ENCODE measurements around the gene GPR27.

GPR27 gene

DNA sequence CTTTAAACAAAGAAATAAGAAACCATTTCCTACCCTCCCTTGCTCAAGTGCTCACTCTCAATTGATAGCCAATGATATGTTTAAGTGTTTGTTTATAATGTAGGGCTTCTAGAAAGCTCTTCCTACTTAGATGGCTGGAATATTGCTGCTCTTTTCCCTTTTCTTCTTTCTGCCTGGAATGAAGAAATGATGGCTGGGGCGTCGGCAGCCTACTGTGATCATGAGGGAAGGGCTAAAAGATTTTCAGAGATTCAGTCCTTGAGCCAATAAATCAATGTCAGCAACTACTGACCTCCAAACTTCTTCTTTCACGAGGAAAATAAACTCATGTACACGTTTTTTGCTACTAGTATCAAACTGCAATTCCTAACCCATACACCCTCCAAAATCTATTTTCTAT lies 2.1 kb upstream of the GPR27 start:
- Histone ChIP-seq H3K79me1 (ENCODE audit: low read length) (no peaks in the 10 kb centered on the region), H3K4ac (ENCODE audit: low read depth, low read length) (no peak overlapping the region), H3K4me2 (ENCODE audit: low read length) (no peak overlapping the region), H3K4me3 (ENCODE audit: low read depth, low read length) (no peak overlapping the region), H3K14ac (ENCODE audit: low read length) (no peak overlapping the region), H3K4me1 (ENCODE audit: control insufficient read depth in 1 of 2, insufficient read depth in 2 of 2, low read length in 2 of 2) (peaks cover 0 to 7% of the 10 kb centered on the region in 2 experiments), H3K36me3 (ENCODE audit: control insufficient read depth in 1 of 2, insufficient read depth in 2 of 2, low read length in 2 of 2) (no peaks in the 10 kb centered on the region), H2BK120ac (ENCODE audit: insufficient read depth, low read length, poor library complexity) (no peak overlapping the region), H2AK5ac (ENCODE audit: low read length) (no peak overlapping the region), H3K27ac (ENCODE audit: low read depth, low read length) (no peak overlapping the region), H4K8ac (ENCODE audit: low read depth, low read length) (no peak overlapping the region), H3K18ac (ENCODE audit: low read length) (no peak overlapping the region), H4K12ac (ENCODE audit: low read depth, low read length) (no peak overlapping the region), H2BK12ac (ENCODE audit: low read length) (no peak overlapping the region), H3K27me3 (ENCODE audit: insufficient read depth, low read length) (peaks cover 37% of the 10 kb centered on the region), H3K9me3 (ENCODE audit: insufficient read depth, low read depth, low read length) (peaks cover 6% of the 10 kb centered on the region), H3K79me2 (ENCODE audit: control insufficient read depth, insufficient read depth, low read length, poor library complexity) (no peaks in the 10 kb centered on the region), H3K9ac (ENCODE audit: low read length) (no peak overlapping the region), H3K23ac (ENCODE audit: low read length) (no peak overlapping the region), H2AFZ (ENCODE audit: insufficient read depth, low read length, poor library complexity) (no peak overlapping the region), H4K91ac (ENCODE audit: low read depth, low read length) (no peak overlapping the region), H2BK5ac (ENCODE audit: low read depth, low read length, poor library complexity) (no peak overlapping the region)
- DNase-seq: no peak
- WGBS (ENCODE audit: extremely low coverage, insufficient coverage, insufficient read length): 100% methylated on average over 1 of the region's 4 CpGs

DNA sequence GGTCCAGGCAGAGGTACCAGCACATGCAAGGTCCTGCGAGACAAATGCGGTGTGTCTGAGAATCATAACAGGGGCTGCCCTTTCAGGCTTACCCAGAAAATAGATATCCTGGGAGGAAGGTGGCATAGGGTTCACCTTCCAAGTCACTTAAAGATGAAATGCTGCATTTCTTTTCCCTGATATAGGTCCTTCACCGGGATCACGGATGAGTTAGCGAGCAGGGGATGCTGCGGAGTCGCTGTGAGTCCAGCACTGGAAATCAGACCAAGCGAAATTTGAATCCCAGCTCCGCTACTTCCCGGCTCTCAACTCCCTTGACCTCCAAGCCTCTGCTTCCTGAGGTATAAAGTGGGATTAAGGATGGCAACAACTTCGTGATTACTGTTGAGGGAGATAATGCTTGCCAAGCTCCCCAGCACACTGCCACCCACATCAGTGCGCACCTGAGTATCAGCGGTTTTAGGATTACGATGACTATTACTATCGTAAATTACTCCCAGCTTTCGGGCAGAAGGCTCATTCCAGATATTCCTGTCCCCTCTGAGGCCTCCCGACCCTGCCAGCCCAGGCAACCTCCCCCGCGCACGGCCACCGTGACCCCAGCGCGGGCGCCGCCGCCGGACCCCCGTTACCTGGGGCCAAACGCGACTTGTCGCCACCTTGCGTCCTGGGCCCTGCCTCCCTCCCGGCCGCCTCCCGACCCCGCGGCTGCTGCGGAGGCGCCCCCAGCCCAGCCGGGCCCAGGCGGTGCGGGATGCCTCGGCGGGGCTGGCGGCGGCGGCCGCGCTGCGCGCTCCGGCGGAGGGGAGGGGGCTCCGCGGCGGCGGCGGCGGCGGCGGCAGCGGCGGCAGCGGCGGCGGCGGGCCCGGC lies 589 bp upstream of the GPR27 start:
- no peak overlapping the region for H3K18ac ChIP-seq (ENCODE audit: low read length)
- H3K4me2 ChIP-seq (ENCODE audit: low read length): peak overlapping the region; percentile 98
- no peaks in the 10 kb centered on the region for H3K36me3 ChIP-seq (ENCODE audit: control insufficient read depth in 1 of 2, insufficient read depth in 2 of 2, low read length in 2 of 2)
- H4K91ac ChIP-seq (ENCODE audit: low read depth, low read length): no peak overlapping the region
- no peak for DNase-seq
- peaks cover 40% of the 10 kb centered on the region for H3K27me3 ChIP-seq (ENCODE audit: insufficient read depth, low read length)
- no peaks in the 10 kb centered on the region for H3K79me1 ChIP-seq (ENCODE audit: low read length)
- no peak overlapping the region for H4K8ac ChIP-seq (ENCODE audit: low read depth, low read length)
- no peaks in the 10 kb centered on the region for H3K79me2 ChIP-seq (ENCODE audit: control insufficient read depth, insufficient read depth, low read length, poor library complexity)
- no peak overlapping the region for H2BK5ac ChIP-seq (ENCODE audit: low read depth, low read length, poor library complexity)
- no peak overlapping the region for H3K27ac ChIP-seq (ENCODE audit: low read depth, low read length)
- H3K4me1 ChIP-seq (ENCODE audit: control insufficient read depth in 1 of 2, insufficient read depth in 2 of 2, low read length in 2 of 2): peaks cover 0 to 7% of the 10 kb centered on the region in 2 experiments
- no peak overlapping the region for H3K14ac ChIP-seq (ENCODE audit: low read length)
- no peak overlapping the region for H4K12ac ChIP-seq (ENCODE audit: low read depth, low read length)
- H2AK5ac ChIP-seq (ENCODE audit: low read length): no peak overlapping the region
- WGBS (ENCODE audit: extremely low coverage, insufficient coverage, insufficient read length): no CpG with 5 or more reads among the region's 68 CpGs
- no peak overlapping the region for H3K9ac ChIP-seq (ENCODE audit: low read length)
- peak overlapping the region; percentile 39 for H2AFZ ChIP-seq (ENCODE audit: insufficient read depth, low read length, poor library complexity)
- peaks cover 6% of the 10 kb centered on the region for H3K9me3 ChIP-seq (ENCODE audit: insufficient read depth, low read depth, low read length)
- no peak overlapping the region for H3K23ac ChIP-seq (ENCODE audit: low read length)
- H2BK12ac ChIP-seq (ENCODE audit: low read length): no peak overlapping the region
- no peak overlapping the region for H3K4ac ChIP-seq (ENCODE audit: low read depth, low read length)
- H2BK120ac ChIP-seq (ENCODE audit: insufficient read depth, low read length, poor library complexity): no peak overlapping the region
- peak overlapping the region; percentile 80 for H3K4me3 ChIP-seq (ENCODE audit: low read depth, low read length)

DNA sequence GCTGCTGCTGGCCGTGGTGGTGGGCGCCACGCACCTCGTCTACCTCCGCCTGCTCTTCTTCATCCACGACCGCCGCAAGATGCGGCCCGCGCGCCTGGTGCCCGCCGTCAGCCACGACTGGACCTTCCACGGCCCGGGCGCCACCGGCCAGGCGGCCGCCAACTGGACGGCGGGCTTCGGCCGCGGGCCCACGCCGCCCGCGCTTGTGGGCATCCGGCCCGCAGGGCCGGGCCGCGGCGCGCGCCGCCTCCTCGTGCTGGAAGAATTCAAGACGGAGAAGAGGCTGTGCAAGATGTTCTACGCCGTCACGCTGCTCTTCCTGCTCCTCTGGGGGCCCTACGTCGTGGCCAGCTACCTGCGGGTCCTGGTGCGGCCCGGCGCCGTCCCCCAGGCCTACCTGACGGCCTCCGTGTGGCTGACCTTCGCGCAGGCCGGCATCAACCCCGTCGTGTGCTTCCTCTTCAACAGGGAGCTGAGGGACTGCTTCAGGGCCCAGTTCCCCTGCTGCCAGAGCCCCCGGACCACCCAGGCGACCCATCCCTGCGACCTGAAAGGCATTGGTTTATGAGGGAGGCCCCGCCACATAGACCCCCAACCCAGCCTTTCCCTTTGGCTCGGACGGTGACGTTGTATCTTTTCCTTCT lies 1.1 kb downstream of the GPR27 start:
- H4K91ac ChIP-seq (ENCODE audit: low read depth, low read length): no peak overlapping the region
- no peak overlapping the region for H2AK5ac ChIP-seq (ENCODE audit: low read length)
- H3K4me2 ChIP-seq (ENCODE audit: low read length): peak overlapping the region; percentile 98
- no peak overlapping the region for H3K27ac ChIP-seq (ENCODE audit: low read depth, low read length)
- H3K4me3 ChIP-seq (ENCODE audit: low read depth, low read length): peak overlapping the region; percentile 80
- no peak overlapping the region for H2AFZ ChIP-seq (ENCODE audit: insufficient read depth, low read length, poor library complexity)
- no peak for DNase-seq
- no peaks in the 10 kb centered on the region for H3K79me1 ChIP-seq (ENCODE audit: low read length)
- H3K18ac ChIP-seq (ENCODE audit: low read length): no peak overlapping the region
- no peak overlapping the region for H2BK120ac ChIP-seq (ENCODE audit: insufficient read depth, low read length, poor library complexity)
- H4K8ac ChIP-seq (ENCODE audit: low read depth, low read length): no peak overlapping the region
- peaks cover 0 to 7% of the 10 kb centered on the region in 2 experiments for H3K4me1 ChIP-seq (ENCODE audit: control insufficient read depth in 1 of 2, insufficient read depth in 2 of 2, low read length in 2 of 2)
- H4K12ac ChIP-seq (ENCODE audit: low read depth, low read length): no peak overlapping the region
- no peak overlapping the region for H2BK5ac ChIP-seq (ENCODE audit: low read depth, low read length, poor library complexity)
- H3K36me3 ChIP-seq (ENCODE audit: control insufficient read depth in 1 of 2, insufficient read depth in 2 of 2, low read length in 2 of 2): no peaks in the 10 kb centered on the region
- H3K4ac ChIP-seq (ENCODE audit: low read depth, low read length): no peak overlapping the region
- no peaks in the 10 kb centered on the region for H3K79me2 ChIP-seq (ENCODE audit: control insufficient read depth, insufficient read depth, low read length, poor library complexity)
- no peak overlapping the region for H3K14ac ChIP-seq (ENCODE audit: low read length)
- no peak overlapping the region for H3K9ac ChIP-seq (ENCODE audit: low read length)
- H3K9me3 ChIP-seq (ENCODE audit: insufficient read depth, low read depth, low read length): peaks cover 6% of the 10 kb centered on the region
- no peak overlapping the region for H3K23ac ChIP-seq (ENCODE audit: low read length)
- no peak overlapping the region for H2BK12ac ChIP-seq (ENCODE audit: low read length)
- WGBS (ENCODE audit: extremely low coverage, insufficient coverage, insufficient read length): no CpG with 5 or more reads among the region's 65 CpGs
- H3K27me3 ChIP-seq (ENCODE audit: insufficient read depth, low read length): peaks cover 40% of the 10 kb centered on the region

DNA sequence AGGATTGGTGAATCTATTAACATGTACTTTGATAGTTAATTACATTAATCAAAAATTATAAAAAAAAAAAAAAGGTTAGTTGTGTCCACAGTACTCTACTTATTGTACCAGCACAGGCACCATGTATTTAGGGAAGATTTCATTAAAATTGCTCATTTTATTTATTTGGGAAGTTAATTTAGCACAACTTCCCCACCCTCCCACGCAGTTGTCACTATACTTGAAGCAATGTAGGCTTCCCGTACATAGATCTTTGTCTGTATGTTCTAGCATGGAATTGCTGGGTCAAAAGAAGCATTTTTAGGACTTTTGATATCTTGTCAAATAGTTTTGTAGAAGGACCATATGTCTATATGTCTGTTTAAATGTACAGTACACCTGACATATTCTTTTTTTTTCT lies 4.4 kb downstream of the GPR27 start:
- peaks cover 6% of the 10 kb centered on the region for H3K9me3 ChIP-seq (ENCODE audit: insufficient read depth, low read depth, low read length)
- no peak overlapping the region for H2AFZ ChIP-seq (ENCODE audit: insufficient read depth, low read length, poor library complexity)
- H3K79me2 ChIP-seq (ENCODE audit: control insufficient read depth, insufficient read depth, low read length, poor library complexity): no peaks in the 10 kb centered on the region
- H4K12ac ChIP-seq (ENCODE audit: low read depth, low read length): no peak overlapping the region
- no peak overlapping the region for H3K4ac ChIP-seq (ENCODE audit: low read depth, low read length)
- no peaks in the 10 kb centered on the region for H3K36me3 ChIP-seq (ENCODE audit: control insufficient read depth in 1 of 2, insufficient read depth in 2 of 2, low read length in 2 of 2)
- H2BK120ac ChIP-seq (ENCODE audit: insufficient read depth, low read length, poor library complexity): no peak overlapping the region
- no peak overlapping the region for H3K4me2 ChIP-seq (ENCODE audit: low read length)
- no peak overlapping the region for H2BK12ac ChIP-seq (ENCODE audit: low read length)
- H3K9ac ChIP-seq (ENCODE audit: low read length): no peak overlapping the region
- no peak overlapping the region for H2BK5ac ChIP-seq (ENCODE audit: low read depth, low read length, poor library complexity)
- no peak overlapping the region for H3K27ac ChIP-seq (ENCODE audit: low read depth, low read length)
- no peak overlapping the region for H3K4me3 ChIP-seq (ENCODE audit: low read depth, low read length)
- H3K4me1 ChIP-seq (ENCODE audit: control insufficient read depth in 1 of 2, insufficient read depth in 2 of 2, low read length in 2 of 2): peaks cover 0 to 7% of the 10 kb centered on the region in 2 experiments
- H3K27me3 ChIP-seq (ENCODE audit: insufficient read depth, low read length): peaks cover 29% of the 10 kb centered on the region
- WGBS (ENCODE audit: extremely low coverage, insufficient coverage, insufficient read length): no CpG with 5 or more reads among the region's 2 CpGs
- no peak overlapping the region for H3K18ac ChIP-seq (ENCODE audit: low read length)
- no peak overlapping the region for H4K91ac ChIP-seq (ENCODE audit: low read depth, low read length)
- no peak overlapping the region for H3K23ac ChIP-seq (ENCODE audit: low read length)
- no peak overlapping the region for H2AK5ac ChIP-seq (ENCODE audit: low read length)
- no peak overlapping the region for H4K8ac ChIP-seq (ENCODE audit: low read depth, low read length)
- no peak overlapping the region for H3K14ac ChIP-seq (ENCODE audit: low read length)
- no peak for DNase-seq
- no peaks in the 10 kb centered on the region for H3K79me1 ChIP-seq (ENCODE audit: low read length)
